Globus pallidus (tissue), 1 donor: ENCODE data around the gene NPM1.

ENCODE experiments used
- DNase-seq: peaks from one replicate; pipeline ENCODE4 v3.0.0-alpha.2; 2015; ENCODE audit warnings: low spot score

The NPM1 gene

GRCh38 chr5:171450423-171451331 lies 63.0 kb downstream of the NPM1 start:
- DNase-seq, result no peak

- no peak for DNase-seq
Measured at GRCh38 chr5:171451421-171451820, 63.8 kb downstream of the NPM1 start.

- no peak for DNase-seq
Measured at GRCh38 chr5:171453056-171453725, 65.5 kb downstream of the NPM1 start.

- no peak for DNase-seq
Measured at GRCh38 chr5:171453988-171454387, 66.3 kb downstream of the NPM1 start.

GRCh38 chr5:171454549-171454948 lies 66.9 kb downstream of the NPM1 start:
- no peak for DNase-seq

GRCh38 chr5:171455522-171455921 lies 67.9 kb downstream of the NPM1 start:
- DNase-seq, result no peak

GRCh38 chr5:171457208-171457981 lies 69.7 kb downstream of the NPM1 start:
- no peak for DNase-seq

- no peak for DNase-seq
Measured at GRCh38 chr5:171459839-171460238, 72.2 kb downstream of the NPM1 start.
